Astrocyte (in vitro differentiated cells and primary cell): ENCODE results near the gene NOLC1.

Source experiments
- CTCF ChIP-seq: IDR thresholded peaks from 2 replicates; pipeline ENCODE4 v1.5.1; 2011; ENCODE audit warnings: low read depth, mild to moderate bottlenecking, inconsistent platforms, low read length, moderate library complexity; ENCODE audit not compliant: insufficient read depth
- EZH2 ChIP-seq: IDR thresholded peaks from 2 replicates; pipeline ENCODE4 v1.6.1; 2012; ENCODE audit warnings: mild to moderate bottlenecking, low read length, inconsistent platforms; ENCODE audit not compliant: insufficient read depth

- TF ChIP-seq CTCF = no peak
- TF ChIP-seq EZH2 = no peak
Measured at GRCh38 chr10:102120991-102121738, 31.0 kb upstream of the NOLC1 start.
